ENCODE data around the gene DYNLT3. TPM values are rescaled to one million over a fixed set of nuclear protein-coding genes. Genes with fewer than 3 reads are reported as not detected.

The DYNLT3 gene
- total RNA-seq, 1 experiment from 2014 or later = 17.4 TPM

DNA sequence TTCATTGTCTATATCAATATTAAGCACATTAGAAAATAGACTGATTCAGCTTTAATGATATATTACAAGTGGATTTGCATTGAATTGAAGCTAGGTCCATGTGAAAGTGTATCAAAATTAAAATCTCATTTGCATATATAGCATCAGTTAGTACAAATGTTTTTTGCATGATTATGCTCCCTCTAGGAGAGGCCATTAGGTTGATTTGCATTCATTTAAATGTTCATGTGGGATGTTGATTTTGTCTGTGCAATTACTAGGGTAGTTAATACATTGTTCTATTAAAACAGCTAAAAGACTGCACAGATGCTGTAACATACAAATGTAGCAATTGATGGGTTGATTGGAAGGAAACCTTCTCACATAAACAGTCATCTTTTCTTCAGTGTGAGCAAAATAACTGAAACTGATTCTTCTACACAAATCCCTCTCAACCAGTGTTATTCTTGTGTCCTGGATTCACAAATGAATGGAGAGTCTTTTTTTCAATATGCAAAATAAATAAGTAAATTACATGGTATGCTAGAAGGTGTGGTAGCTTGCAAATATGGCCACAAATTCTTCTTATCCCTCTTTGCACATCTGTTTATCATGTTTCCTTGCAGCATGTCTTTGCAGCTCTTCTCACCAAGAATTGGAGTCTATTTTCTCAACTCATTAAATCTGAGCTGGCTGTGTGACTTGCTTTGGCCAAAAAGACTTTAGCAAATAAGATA, 48.6 kb upstream of the DYNLT3 start:
- ATAC-seq = no peak
- ChIA-PET CTCF (no interaction called here), POLR2A (no interaction called here)
- Histone ChIP-seq H3K27me3 (ENCODE audit: control insufficient read depth, insufficient read depth, low read length) (no peaks in the 10 kb centered on the region), H3K4me1 (ENCODE audit: control insufficient read depth, insufficient read depth, low read length) (no peaks in the 10 kb centered on the region), H3K4me3 (ENCODE audit: low read depth in 2 of 2, low read length in 2 of 2) (no peak overlapping the region), H3K27ac (ENCODE audit: low read length) (no peak overlapping the region), H3K36me3 (ENCODE audit: control insufficient read depth, insufficient read depth, low read length) (no peaks in the 10 kb centered on the region), H3K9me3 (ENCODE audit: control insufficient read depth, insufficient read depth, low read depth, low read length) (no peaks in the 10 kb centered on the region)
- DNase-seq (ENCODE audit: low read depth, low spot score) = no peak
- intact Hi-C loops (cut with micrococcal nuclease; ENCODE audit: unreplicated experiment) (no loop called here), in situ Hi-C loops (cut with HindIII; ENCODE audit: low pct_unique_long_range_greater_than_20kb, low sequenced_read_pairs) (no loop called here)
- TF ChIP-seq TCF7L2 (IDR thresholded peaks at IDR 0.05; ENCODE audit: low read depth, low read length) (no peak), POLR2AphosphoS5 (IDR thresholded peaks at IDR 0.05; ENCODE audit: low read depth, low read length) (no peak), SIN3A (IDR thresholded peaks at IDR 0.05; ENCODE audit: borderline replicate concordance, insufficient read depth, low read depth, low read length) (no peak)
- TF ChIP-seq, protein P1, sequence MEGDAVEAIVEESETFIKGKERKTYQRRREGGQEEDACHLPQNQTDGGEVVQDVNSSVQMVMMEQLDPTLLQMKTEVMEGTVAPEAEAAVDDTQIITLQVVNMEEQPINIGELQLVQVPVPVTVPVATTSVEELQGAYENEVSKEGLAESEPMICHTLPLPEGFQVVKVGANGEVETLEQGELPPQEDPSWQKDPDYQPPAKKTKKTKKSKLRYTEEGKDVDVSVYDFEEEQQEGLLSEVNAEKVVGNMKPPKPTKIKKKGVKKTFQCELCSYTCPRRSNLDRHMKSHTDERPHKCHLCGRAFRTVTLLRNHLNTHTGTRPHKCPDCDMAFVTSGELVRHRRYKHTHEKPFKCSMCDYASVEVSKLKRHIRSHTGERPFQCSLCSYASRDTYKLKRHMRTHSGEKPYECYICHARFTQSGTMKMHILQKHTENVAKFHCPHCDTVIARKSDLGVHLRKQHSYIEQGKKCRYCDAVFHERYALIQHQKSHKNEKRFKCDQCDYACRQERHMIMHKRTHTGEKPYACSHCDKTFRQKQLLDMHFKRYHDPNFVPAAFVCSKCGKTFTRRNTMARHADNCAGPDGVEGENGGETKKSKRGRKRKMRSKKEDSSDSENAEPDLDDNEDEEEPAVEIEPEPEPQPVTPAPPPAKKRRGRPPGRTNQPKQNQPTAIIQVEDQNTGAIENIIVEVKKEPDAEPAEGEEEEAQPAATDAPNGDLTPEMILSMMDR (IDR thresholded peaks at IDR 0.05) = no peak
- TF ChIP-seq, protein P2, sequence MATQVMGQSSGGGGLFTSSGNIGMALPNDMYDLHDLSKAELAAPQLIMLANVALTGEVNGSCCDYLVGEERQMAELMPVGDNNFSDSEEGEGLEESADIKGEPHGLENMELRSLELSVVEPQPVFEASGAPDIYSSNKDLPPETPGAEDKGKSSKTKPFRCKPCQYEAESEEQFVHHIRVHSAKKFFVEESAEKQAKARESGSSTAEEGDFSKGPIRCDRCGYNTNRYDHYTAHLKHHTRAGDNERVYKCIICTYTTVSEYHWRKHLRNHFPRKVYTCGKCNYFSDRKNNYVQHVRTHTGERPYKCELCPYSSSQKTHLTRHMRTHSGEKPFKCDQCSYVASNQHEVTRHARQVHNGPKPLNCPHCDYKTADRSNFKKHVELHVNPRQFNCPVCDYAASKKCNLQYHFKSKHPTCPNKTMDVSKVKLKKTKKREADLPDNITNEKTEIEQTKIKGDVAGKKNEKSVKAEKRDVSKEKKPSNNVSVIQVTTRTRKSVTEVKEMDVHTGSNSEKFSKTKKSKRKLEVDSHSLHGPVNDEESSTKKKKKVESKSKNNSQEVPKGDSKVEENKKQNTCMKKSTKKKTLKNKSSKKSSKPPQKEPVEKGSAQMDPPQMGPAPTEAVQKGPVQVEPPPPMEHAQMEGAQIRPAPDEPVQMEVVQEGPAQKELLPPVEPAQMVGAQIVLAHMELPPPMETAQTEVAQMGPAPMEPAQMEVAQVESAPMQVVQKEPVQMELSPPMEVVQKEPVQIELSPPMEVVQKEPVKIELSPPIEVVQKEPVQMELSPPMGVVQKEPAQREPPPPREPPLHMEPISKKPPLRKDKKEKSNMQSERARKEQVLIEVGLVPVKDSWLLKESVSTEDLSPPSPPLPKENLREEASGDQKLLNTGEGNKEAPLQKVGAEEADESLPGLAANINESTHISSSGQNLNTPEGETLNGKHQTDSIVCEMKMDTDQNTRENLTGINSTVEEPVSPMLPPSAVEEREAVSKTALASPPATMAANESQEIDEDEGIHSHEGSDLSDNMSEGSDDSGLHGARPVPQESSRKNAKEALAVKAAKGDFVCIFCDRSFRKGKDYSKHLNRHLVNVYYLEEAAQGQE (IDR thresholded peaks at IDR 0.05; ENCODE audit: insufficient read depth in 1 of 2, low read depth in 2 of 2, low read length in 1 of 2) = no peak
- no TSS peak for BruUV-seq (replicated peaks)

DNA sequence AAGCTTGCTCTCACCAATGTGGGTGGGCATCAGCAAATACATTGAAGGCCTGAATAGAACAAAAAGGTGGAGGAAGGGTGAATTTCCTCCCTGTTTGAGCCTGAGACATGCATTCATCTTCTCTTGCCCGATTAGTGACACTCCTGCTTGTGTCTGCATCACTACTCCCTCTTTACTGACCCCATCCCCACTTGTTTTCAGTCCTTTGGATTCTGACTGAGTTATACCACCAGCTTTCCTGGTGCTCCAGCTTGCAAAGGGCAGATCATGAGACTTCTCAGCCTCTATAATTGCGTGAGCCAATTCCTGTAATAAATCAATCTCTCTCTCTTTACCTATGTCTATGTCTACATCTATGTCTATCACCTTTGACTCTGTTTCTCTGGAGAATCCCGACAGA, 47.4 kb upstream of the DYNLT3 start:
- Histone ChIP-seq H3K27me3 (ENCODE audit: control insufficient read depth, insufficient read depth, low read length) (no peaks in the 10 kb centered on the region), H3K4me3 (ENCODE audit: low read depth in 2 of 2, low read length in 2 of 2) (no peak overlapping the region), H3K27ac (ENCODE audit: low read length) (no peak overlapping the region), H3K36me3 (ENCODE audit: control insufficient read depth, insufficient read depth, low read length) (no peaks in the 10 kb centered on the region), H3K9me3 (ENCODE audit: control insufficient read depth, insufficient read depth, low read depth, low read length) (no peaks in the 10 kb centered on the region), H3K4me1 (ENCODE audit: control insufficient read depth, insufficient read depth, low read length) (no peaks in the 10 kb centered on the region)
- TF ChIP-seq POLR2AphosphoS5 (IDR thresholded peaks at IDR 0.05; ENCODE audit: low read depth, low read length) (no peak), SIN3A (IDR thresholded peaks at IDR 0.05; ENCODE audit: borderline replicate concordance, insufficient read depth, low read depth, low read length) (no peak)
- TF ChIP-seq, protein P1 (IDR thresholded peaks at IDR 0.05) = no peak
- TF ChIP-seq, protein P2 (IDR thresholded peaks at IDR 0.05; ENCODE audit: insufficient read depth in 1 of 2, low read depth in 2 of 2, low read length in 1 of 2) = no peak
- intact Hi-C loops (cut with micrococcal nuclease; ENCODE audit: unreplicated experiment) (no loop called here), in situ Hi-C loops (cut with HindIII; ENCODE audit: low pct_unique_long_range_greater_than_20kb, low sequenced_read_pairs) (no loop called here)
- ATAC-seq = no peak
- CTCF ChIA-PET = no interaction called here
- no peak for DNase-seq (ENCODE audit: low read depth, low spot score)
- no TSS peak for BruUV-seq (replicated peaks)
- POLR2A ChIA-PET = no interaction called here

Measured in Panc1 (cell line).